Measurements from ENCODE around the gene JUNB. TPM values are rescaled to one million over a fixed set of nuclear protein-coding genes. Genes with fewer than 3 reads are reported as not detected.
"Not testable (repeated sequence)": the region's sequence is repeated elsewhere in the genome, so short reads cannot be mapped to it uniquely, and the experiment has no call there.

Gene JUNB
- total RNA-seq, 1 experiment from 2014 or later, result 44.1 TPM

DNA sequence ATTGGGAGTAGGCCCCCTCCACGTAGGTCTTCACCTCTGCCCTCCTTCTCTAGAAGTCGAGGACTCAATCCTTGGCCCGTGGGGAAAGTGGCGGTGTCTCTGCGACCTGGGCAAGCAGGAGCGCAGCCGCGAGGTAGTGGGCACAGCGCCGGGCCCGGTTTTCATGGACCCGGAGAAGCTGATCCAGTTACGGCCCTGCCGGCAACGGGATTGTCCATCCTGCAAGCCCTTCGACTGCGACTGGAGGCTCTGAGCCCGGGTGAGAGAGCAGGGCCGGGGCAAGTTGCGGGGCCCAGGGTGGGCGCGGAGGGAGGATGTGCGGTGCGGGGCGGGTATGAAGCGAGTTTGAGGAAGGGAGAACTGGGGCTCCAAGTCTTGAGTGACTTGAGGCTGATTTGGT, 12.8 kb downstream of the JUNB start:
- no peak for DNase-seq (ENCODE audit: low read depth)

- DNase-seq (ENCODE audit: low read depth), result peak; percentile 87
Measured at GRCh38 chr19:12806242-12807081, 15.2 kb downstream of the JUNB start, which contains the start of gene RNASEH2A. TSS of gene RNASEH2A (plus strand) at chr19:12806584. CDS start at chr19:12806674, 90 bp downstream.

DNA sequence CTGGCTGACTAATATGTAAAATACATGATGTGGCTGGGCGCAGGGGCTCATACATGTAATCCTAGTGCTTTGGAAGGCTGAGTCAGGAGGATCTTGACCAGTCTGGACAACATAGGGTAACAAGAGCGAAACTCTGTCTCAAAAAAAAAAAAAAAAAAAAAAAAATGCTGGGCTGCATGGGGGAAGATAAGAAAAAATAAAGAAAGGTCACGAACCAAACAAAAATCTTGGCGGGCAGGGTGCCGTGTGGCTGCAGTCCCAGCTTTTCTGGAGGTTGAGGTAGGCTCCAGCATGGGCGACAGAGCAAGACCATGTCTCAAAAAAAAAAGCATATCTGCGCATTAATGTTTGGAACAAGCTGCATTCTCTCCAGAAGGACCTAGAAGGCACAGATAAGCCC, 23.8 kb downstream of the JUNB start:
- DNase-seq (ENCODE audit: low read depth), result no peak

- DNase-seq (ENCODE audit: low read depth), result not testable (repeated sequence)
Measured at GRCh38 chr19:12817188-12817587, 25.9 kb downstream of the JUNB start.

DNA sequence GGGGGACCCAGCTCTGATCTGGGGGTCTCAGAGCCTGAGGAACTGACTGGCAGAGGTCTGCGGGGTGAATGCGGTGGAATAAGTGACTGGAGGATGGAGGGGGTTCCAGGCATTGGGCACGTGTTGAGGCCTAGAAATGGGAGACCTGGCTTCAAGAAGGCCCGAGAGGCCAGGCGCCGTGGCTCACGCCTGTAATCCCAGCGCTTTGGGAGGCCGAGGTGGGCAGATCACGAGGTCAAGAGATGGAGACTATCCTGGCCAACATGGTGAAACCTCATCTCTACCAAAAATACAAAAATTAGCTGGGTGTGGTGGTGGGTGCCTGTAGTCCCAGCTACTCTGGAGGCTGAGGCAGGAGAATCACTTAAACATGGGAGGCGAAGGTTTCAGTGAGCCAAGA, 26.5 kb downstream of the JUNB start:
- DNase-seq (ENCODE audit: low read depth), result not testable (repeated sequence)

- peak; percentile 19 for DNase-seq (ENCODE audit: low read depth)
Measured at GRCh38 chr19:12821761-12822160, 30.5 kb downstream of the JUNB start.

- DNase-seq (ENCODE audit: low read depth), result peak; percentile 33
Measured at GRCh38 chr19:12825254-12826131, 34.2 kb downstream of the JUNB start.

DNA sequence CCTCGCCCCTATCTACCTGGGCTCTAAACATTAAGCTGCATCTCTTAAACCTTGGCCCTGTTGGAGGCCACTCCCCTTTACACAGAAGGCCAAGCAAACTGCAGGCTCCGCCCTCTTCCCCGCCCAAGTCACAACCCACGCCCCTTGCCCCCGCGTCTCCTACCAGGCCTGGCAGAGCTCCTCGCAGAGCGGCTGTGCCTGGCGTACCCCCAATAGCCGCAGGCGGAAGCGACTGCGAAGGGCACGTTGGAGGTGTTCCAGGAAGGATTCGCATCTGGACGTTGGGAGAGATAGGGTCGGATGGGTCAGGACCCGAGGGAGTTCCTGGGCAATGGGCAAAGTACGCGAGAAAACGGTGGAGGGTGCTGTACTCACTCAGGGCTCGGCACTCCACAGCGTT, 37.2 kb downstream of the JUNB start:
- peak; percentile 70 for DNase-seq (ENCODE audit: low read depth)

DNA sequence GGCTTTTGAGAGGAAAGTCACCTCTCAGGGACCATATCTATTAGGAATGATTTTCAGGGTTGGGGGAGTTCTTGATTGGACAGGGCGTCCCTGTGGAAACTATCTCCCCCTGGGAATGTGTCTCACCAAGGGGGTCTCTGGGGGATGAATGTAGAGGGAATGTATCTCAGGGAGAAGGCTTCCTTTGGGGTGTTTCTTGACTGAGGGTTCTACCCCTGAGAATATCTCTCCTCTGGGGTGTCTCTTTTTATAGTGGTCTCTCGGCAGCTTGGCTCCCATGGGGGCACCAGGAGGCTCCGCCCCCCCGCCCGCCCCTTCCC, 42.1 kb downstream of the JUNB start:
- no peak for DNase-seq (ENCODE audit: low read depth)

DNA sequence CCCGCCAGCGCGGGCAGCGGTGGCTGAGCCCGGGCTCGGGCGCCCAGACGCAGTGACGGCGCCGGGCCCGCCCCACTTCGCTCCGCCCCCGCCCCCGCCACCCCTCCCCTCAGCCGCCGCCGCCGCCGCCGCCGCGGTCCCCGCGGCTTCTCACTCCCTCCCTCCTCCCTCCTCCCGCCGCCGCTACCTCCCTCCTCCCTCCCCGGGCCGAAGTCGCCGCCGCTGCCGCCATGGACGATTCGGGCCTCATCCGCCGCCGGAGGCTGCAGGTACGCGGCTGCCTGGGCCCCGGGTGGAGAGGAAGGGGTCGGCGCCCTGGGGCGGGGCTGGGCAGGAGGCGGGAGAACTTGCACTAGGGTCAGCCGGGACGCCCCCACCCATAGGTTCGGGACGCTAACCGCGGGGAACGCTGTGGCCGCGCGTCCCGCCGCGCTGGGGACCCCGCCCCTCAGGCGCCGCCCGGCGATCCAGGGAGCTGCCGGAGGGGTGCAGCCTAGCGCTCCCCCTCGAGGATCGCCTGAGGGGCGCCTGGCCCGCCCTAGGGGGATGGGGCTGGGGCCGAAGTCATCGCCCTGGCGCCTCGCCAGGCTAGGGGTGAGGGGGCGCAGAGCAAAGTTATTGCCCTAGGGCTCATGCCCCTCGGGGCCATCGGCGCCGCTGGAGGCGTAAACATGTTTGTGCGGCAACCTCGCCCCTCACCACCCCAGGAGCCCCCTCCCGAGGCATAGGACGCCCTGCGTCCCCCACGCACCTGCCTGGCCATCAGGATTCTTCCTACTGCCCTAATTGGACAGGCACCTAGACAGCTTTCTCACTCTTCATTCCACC, 42.7 kb downstream of the JUNB start:
- no peak for DNase-seq (ENCODE audit: low read depth)

DNA sequence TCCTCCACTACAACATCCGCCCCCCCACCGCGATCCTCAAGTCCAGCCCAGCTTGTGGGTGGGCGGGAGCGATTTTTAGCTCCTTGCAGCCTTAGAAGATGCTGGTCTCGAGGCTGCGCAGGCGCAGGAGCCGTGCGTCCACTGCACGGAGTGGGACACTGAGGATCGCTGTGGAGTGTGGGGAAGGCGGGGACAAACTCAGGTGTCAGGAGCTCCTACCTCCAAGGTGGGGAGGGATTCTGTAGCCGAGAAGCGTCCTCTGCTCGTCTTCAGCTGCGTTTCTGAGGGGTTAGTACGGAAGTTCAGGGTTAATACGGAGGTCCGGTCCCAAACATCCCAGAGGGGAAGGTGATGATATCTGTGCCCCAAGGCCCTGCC, 43.3 kb downstream of the JUNB start, which contains the start of gene RTBDN:
Gene RTBDN, minus strand, starts transcription at position 14 of the 378 bp plus-strand sequence. CDS start 4,600 bp downstream, outside the sequence.
- DNase-seq (ENCODE audit: low read depth), result no peak

DNA sequence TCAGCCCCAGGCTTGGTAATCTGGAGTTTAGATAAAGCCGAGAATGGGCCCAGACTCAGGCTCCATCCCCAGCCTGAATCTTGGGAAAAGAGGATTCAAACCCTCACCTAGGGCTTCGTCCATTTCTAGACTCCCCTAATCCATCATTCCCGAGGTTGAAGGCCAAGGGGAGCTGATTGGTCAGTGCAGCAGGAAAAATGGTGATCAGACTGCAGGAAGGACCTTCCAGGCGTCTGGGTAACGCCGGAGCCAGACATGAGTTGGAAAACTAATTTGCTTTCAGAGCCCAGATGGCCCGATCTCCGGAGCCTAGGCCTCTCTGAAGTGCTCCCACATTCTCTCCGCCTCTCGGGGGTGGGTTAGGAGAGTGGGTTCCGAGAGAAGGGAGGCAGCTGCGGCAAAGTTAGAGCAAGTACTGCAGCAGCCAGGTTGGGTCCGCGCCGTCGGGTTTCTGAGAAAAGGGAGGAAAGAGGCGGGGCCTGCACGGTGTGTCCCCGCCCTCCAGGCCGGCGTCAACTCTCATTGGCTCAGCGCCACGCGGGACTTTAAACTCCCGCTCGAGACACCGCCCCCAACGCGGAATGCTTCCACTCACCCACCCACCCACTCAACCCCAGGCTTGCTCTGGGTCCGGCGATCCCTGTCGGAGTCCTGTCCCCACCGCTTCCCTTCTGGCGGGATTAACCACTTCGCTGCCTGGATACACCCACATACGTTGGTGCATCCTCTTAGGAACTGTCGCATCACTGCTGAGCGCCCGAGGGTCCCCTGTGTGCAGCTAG, 43.9 kb downstream of the JUNB start:
- no peak for DNase-seq (ENCODE audit: low read depth)

DNA sequence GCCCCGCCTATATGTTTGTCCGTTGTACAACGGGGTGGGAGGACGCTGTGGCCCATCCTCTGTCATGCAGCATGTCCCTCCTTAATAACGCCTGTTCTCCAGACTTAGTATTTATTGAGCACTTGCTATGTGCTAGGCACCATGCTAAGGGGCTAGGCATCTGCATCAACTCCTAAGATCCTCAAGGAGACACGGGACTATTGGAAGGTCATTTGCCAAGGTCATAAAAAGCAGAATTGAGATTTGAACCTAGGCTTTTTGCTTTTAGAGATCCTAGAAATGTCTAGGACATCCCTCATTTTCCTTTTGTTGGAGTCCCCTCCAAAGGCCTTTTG, 45.2 kb downstream of the JUNB start:
- no peak for DNase-seq (ENCODE audit: low read depth)

DNA sequence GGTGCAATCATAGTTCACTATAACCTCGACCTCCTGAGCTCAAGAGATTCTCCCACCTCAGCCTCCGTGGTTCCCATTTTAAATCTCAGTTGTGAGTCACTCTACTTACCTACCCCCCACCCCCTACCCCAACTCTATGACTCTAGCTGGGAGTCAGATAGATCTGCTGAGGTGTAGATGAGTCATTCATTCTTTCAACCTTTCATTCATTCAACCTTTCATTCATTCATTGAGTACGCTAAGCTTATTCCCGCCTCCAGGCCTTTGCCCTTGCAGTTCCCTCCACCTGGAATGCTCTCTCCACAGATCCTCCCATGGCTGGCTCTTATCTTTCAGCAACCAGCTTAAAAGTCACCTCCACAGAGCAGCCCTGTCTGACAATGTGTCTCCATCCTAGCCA, 45.9 kb downstream of the JUNB start:
- DNase-seq (ENCODE audit: low read depth), result no peak

DNA sequence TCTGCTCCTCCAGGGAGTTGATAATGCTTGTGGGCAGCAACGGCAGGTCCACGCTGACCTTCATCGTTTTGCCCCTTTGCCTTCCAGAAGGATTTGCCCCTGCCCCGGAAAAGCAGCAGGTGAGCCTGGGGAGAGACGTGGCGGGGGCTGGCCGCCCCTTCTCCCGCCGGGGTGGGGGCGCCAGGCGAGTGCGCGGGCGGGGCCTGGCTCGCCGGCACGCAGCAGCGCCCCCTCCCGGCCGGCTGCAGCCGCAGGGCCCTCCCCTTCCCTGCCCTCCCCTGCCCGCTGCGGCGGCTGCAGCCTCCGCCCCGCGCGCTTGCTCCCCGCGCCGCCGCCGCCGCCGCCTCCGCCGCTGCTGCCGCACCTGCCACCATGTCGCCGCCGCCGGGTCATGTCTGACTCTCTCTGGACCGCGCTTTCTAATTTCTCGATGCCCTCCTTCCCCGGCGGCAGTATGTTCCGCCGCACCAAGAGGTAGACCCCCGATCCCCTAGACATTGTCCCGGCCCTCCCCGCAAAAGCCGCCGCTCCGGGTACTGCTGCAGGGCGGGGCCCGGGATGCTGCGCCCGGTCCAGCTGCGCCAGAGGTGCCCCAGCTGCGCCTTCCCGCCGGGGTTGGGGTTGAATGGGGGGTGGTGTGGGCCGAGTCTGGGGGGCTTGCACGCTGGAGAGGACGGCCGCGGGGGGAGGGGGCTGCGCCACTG, 47.0 kb downstream of the JUNB start, which contains the start of gene MAST1:
Gene MAST1, plus strand, starts transcription at position 334 of the 704 bp plus-strand sequence. Its CDS starts 58 bp downstream, at position 392.
- DNase-seq (ENCODE audit: low read depth), result no peak

- DNase-seq (ENCODE audit: low read depth), result no peak
Measured at GRCh38 chr19:12838886-12839756, 47.8 kb downstream of the JUNB start.

DNA sequence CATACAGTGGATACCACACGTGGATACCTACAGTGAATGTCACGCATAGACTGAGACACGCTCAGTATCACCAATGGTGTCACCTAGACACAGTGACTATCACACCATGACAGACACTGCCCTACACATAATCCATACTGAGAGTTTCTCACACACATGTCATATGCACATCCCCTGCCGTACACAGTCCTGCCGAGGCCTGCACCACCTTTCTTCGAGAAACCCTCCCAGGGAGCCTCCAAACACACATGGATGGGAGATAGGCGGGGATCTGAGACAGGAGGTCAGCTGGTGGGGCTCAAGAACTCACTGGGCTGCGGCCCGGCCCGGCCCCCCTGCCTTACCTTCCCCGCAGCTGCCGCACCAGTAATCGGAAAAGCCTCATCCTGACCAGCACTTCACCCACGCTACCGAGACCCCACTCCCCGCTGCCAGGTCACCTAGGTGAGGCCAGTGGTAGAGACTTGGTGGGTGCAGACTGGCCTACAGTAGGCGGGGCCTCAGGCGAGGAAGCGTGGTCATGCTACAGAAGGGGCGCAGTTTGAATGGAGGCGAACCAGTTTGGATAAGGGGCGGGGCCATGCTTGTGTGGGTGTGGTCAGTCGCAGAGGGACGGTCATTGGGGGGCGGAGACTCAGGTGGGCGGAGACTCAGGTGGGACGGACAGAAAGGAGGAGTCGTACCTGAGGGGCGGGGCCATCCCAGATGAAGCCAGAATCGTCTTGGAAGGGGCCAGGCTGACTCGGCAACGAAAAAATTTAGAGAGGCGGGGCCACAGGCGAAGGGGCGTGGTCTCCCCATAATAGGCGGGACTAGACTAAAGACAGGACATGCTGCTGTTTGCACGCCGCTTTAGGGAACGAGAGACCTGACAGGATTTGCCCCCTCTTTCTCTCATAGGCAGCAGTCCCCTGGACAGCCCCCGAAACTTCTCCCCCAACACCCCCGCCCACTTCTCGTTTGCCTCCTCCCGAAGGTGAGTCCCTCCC, 49.1 kb downstream of the JUNB start:
- DNase-seq (ENCODE audit: low read depth), result peak; percentile 61

DNA sequence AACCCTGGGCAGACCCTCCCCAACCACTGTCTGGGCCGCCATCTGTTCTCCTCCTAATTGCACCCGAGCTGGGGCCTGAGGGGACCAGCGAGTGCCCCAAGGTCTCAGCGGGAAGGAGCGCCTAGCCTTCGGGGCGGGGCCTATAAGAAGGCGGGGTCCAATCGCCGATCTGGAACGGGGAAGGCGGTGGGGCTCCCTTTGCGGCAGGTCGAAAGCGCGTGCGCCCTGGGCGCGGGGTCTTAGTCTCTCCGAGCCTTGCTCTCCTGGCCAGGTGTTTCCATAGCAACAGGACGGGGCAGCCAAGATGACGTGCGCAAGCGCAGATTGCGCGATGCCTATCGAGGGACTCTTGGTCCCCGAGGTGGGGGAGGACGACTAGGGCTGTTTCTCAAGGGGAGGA, 49.8 kb downstream of the JUNB start:
- no peak for DNase-seq (ENCODE audit: low read depth)
